Stimulated activated memory B cell treated with anti-CD40 and anti-IgM and Interleukin-4, amounts not matched to agents 10 μg/mL and 1 μg/mL and 100 μg/mL, for 72 hours (primary cell): ENCODE data around the gene PIEZO2.

Source experiments
- ATAC-seq: fragments of 150-1000 bp; cut with Tn5 transposase; 2 replicates; pipeline ENCODE4 v1.10.0; 2021
- H3K27ac Mint-ChIP-seq: one replicate; pipeline ENCODE4 v1.8.0; 2022; ENCODE audit warnings: mild to moderate bottlenecking, mixed read lengths
- H3K27me3 Mint-ChIP-seq: one replicate; pipeline ENCODE4 v1.8.0; 2022; ENCODE audit warnings: mixed read lengths
- H3K36me3 Mint-ChIP-seq: one replicate; pipeline ENCODE4 v1.8.0; 2022; ENCODE audit warnings: mixed read lengths
- H3K4me1 Mint-ChIP-seq: one replicate; pipeline ENCODE4 v1.8.0; 2022; ENCODE audit warnings: mixed read lengths
- H3K4me3 Mint-ChIP-seq: one replicate; pipeline ENCODE4 v1.8.0; 2022; ENCODE audit warnings: mild to moderate bottlenecking, moderate library complexity, mixed read lengths
- H3K9me3 Mint-ChIP-seq: one replicate; pipeline ENCODE4 v1.8.0; 2022; ENCODE audit warnings: mixed read lengths

The PIEZO2 gene

DNA sequence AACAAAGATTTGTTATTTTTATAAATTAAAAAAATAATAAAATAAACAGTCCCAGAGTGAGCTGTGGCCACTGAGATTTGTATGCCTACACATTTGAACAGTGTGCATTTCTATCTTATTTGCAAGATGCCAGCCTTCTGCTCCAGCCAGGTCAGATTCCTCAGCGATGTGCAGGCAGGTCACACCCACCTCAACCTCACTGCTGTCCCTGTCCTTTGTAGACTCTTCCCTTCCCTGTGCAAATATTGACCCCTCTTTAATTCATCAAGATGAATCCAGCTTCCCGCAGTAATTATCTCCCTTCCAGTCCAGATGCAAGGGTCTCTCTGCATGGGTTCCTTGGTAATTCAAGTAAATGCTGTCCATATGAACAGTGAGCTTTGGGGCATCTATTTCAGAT is 256.2 kb downstream of the PIEZO2 start:
- H3K27ac Mint-ChIP-seq: no peak overlapping the region
- ATAC-seq: no peak
- H3K36me3 Mint-ChIP-seq: no peaks in the 10 kb centered on the region
- H3K4me3 Mint-ChIP-seq: no peak overlapping the region
- H3K9me3 Mint-ChIP-seq: peaks cover under 1% of the 10 kb centered on the region
- H3K27me3 Mint-ChIP-seq: peaks cover 15% of the 10 kb centered on the region
- H3K4me1 Mint-ChIP-seq: peaks cover 2% of the 10 kb centered on the region

DNA sequence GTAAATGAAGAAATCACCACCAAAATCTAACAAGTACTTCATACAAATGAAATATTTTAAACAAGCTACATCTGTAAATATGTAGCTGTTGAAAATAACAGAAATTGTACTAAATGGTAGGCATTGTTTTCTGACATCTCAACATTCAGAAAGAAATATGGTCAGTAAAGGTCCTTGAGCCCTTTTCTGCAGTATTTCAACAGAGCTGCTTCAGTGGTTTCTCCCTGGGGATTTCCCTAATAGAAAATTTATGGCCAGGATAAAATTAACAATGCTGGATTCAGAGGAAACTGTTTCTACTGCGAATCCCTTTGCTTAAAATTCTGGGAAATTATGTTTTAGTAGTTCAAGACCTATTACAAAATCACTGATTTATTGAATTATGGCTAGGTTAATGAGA is 256.6 kb downstream of the PIEZO2 start:
- H3K27ac Mint-ChIP-seq: no peak overlapping the region
- H3K27me3 Mint-ChIP-seq: peaks cover 15% of the 10 kb centered on the region
- H3K36me3 Mint-ChIP-seq: no peaks in the 10 kb centered on the region
- no peaks in the 10 kb centered on the region for H3K4me1 Mint-ChIP-seq
- ATAC-seq: no peak
- no peak overlapping the region for H3K4me3 Mint-ChIP-seq
- H3K9me3 Mint-ChIP-seq: no peaks in the 10 kb centered on the region

DNA sequence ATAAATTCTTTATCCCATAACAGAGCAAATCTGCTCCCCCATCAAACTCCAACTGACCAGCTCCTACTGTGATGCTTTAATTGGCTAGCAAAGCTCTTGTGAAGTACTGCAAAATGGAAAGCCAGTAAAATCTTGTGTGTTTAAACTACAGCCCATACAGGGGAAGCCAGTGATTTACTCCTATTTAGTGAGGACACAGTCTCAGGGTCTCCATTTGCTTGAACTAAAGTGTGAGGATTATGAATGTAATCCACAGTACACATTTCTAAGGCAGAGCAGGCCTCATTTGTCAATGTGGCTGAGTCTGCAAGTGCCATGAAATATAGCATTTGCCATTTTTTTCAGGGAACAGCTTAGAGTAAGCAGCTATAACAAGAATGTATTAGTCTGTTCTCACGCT is 259.3 kb downstream of the PIEZO2 start:
- no peaks in the 10 kb centered on the region for H3K4me1 Mint-ChIP-seq
- peaks cover 15% of the 10 kb centered on the region for H3K27me3 Mint-ChIP-seq
- H3K9me3 Mint-ChIP-seq: no peaks in the 10 kb centered on the region
- ATAC-seq: no peak
- H3K27ac Mint-ChIP-seq: no peak overlapping the region
- H3K4me3 Mint-ChIP-seq: no peak overlapping the region
- H3K36me3 Mint-ChIP-seq: no peaks in the 10 kb centered on the region

DNA sequence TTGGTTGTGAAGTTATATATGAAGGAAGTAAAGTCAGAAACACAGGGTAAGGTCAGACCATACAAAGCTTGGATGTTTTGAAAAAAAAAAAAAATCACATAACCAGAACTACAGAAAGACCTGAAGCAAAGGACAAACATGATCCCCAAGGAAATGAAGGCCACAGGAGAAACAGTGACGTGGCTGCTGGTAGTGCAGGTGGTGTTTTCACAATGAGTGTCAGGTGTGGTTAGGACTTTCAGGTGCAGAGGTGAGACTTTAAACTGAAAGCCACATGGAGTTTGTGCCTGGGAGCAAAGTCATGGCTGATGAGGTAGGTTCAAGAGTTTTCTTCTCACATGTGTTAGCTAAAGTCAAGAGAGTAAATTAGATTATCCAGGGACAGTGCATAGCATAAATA is 270.7 kb downstream of the PIEZO2 start:
- H3K4me1 Mint-ChIP-seq: no peaks in the 10 kb centered on the region
- no peak overlapping the region for H3K27ac Mint-ChIP-seq
- H3K4me3 Mint-ChIP-seq: no peak overlapping the region
- ATAC-seq: peak; percentile 16
- H3K9me3 Mint-ChIP-seq: peaks cover 2% of the 10 kb centered on the region
- H3K36me3 Mint-ChIP-seq: no peaks in the 10 kb centered on the region
- no peaks in the 10 kb centered on the region for H3K27me3 Mint-ChIP-seq

DNA sequence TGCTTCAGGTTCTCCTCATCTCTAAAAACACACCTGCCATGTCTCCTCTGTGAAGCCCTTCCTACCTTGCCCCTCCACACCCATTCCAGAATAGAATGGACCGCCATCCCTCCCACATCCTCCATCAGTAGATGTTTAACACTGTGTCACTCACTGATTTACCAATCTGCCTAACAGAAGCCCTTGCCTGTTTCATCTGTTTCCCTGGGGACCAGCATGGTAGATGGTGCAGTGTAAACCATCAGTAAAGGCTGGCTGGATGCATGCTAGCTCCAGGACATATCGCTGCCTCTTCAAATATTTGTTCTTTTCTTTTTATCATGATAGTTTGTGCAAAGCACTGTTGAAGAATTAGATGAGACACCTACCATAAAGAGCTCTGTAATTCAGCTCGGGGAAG is 271.4 kb downstream of the PIEZO2 start:
- H3K27ac Mint-ChIP-seq: no peak overlapping the region
- H3K4me1 Mint-ChIP-seq: no peaks in the 10 kb centered on the region
- ATAC-seq: peak; percentile 8
- peaks cover 2% of the 10 kb centered on the region for H3K9me3 Mint-ChIP-seq
- H3K36me3 Mint-ChIP-seq: no peaks in the 10 kb centered on the region
- H3K27me3 Mint-ChIP-seq: no peaks in the 10 kb centered on the region
- H3K4me3 Mint-ChIP-seq: no peak overlapping the region

DNA sequence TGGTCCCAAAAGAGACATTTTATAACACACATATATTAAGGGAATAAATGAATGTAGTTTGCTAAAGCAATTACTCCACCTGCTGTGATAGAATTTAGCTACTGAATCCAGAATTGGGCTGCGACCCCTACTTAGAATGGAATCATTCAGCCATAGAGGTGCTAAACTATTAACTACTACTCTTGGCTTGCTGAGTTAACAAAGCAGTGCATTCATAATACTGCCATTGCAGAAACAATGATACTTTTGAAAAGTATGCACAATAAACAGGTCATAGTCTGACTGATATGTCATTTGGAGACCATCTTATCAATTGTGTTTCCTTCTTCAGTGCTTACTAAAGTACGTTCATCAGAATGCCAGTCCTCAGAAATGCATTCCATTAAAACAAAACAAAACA is 273.6 kb downstream of the PIEZO2 start:
- no peak for ATAC-seq
- Mint-ChIP-seq H3K27me3 (no peaks in the 10 kb centered on the region), H3K27ac (no peak overlapping the region), H3K9me3 (peaks cover 2% of the 10 kb centered on the region), H3K36me3 (no peaks in the 10 kb centered on the region), H3K4me1 (no peaks in the 10 kb centered on the region), H3K4me3 (no peak overlapping the region)

DNA sequence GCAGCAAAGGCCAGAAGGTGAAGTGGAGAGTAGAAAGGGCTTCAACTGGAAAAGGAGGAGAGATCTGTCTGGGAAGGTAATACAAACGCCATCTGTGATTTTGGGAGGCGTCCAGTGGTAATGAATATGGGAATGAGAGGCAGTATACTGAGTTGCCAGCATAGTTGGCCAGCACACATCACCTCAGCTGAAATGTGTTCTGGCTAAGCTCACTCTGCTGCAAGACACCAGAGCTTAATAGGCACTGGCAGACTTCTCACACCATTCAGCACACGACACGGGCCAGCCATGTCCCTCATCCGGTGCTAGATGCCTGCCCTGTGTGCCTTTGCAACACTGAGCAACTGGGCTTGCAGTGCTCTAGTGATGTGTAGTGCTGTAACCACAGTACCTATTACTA is 277.1 kb downstream of the PIEZO2 start:
- Mint-ChIP-seq H3K27me3 (no peaks in the 10 kb centered on the region), H3K4me3 (no peak overlapping the region), H3K27ac (no peak overlapping the region), H3K36me3 (no peaks in the 10 kb centered on the region), H3K4me1 (no peaks in the 10 kb centered on the region), H3K9me3 (peaks cover 2% of the 10 kb centered on the region)
- ATAC-seq: no peak

DNA sequence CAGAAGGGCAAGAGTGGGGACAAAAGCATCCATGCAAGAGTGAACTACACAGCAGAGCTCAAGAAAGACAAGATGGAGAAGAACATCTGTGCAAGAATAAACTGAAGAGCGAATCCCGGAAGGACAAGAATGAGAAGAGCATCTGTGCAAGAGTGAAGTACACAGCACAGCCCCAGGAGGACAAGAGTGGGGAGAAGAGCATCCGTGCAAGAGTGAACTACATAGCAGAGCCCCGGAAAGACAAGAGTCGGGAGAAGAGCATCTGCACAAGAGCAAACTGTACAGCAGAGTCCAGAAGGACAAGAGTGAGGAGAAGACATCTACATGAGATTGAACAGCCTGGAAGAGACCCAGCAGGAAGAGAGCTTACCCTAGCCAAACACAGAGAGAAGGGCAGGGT is 284.6 kb downstream of the PIEZO2 start:
- Mint-ChIP-seq H3K4me3 (no peak overlapping the region), H3K27me3 (peaks cover under 1% of the 10 kb centered on the region), H3K36me3 (no peaks in the 10 kb centered on the region), H3K4me1 (no peaks in the 10 kb centered on the region), H3K9me3 (peaks cover 6% of the 10 kb centered on the region), H3K27ac (no peak overlapping the region)
- ATAC-seq: no peak

DNA sequence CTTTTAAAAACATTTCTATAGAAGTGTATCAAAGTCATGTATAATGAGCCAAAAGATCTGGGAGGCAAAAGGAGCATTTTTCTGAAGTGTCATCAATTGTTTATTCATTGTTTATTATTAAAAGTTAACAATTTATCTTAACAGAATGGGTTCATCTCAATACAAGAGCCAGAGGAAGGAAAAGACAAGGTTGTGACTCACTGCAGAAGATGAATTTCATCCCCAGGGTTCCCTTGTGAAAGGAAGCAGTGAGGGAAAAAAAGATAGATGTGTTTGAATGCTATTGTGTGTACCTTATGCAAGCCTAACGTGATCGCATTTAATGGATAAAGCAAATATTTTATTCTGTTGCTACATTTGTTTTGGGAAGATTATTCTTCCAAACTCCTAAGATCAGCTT is 286.3 kb downstream of the PIEZO2 start:
- H3K27ac Mint-ChIP-seq: no peak overlapping the region
- H3K27me3 Mint-ChIP-seq: peaks cover 9% of the 10 kb centered on the region
- H3K4me1 Mint-ChIP-seq: no peaks in the 10 kb centered on the region
- no peaks in the 10 kb centered on the region for H3K36me3 Mint-ChIP-seq
- peaks cover 6% of the 10 kb centered on the region for H3K9me3 Mint-ChIP-seq
- no peak overlapping the region for H3K4me3 Mint-ChIP-seq
- no peak for ATAC-seq

DNA sequence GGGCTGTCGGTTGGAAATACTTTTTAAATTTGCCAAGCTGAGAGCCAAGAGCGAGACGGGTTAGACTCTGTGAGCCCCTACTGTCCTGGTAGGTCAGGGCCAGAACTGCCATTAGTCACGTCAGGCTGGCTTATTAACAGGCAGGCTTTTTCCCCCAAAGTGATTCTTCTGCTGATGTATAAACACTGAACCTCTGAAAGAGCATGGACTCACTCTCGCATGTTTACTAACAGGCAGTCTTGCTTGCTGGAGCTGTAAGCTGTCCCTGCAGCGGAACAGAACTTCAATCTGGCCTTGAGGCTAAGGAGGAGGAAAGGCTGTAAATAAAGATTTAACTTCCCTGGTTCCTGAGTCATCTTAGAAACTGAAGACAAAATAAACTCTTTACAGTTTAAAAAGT is 288.4 kb downstream of the PIEZO2 start:
- H3K27me3 Mint-ChIP-seq: peaks cover 9% of the 10 kb centered on the region
- no peak overlapping the region for H3K27ac Mint-ChIP-seq
- peaks cover 6% of the 10 kb centered on the region for H3K9me3 Mint-ChIP-seq
- H3K4me3 Mint-ChIP-seq: no peak overlapping the region
- ATAC-seq: no peak
- H3K4me1 Mint-ChIP-seq: no peaks in the 10 kb centered on the region
- H3K36me3 Mint-ChIP-seq: no peaks in the 10 kb centered on the region

DNA sequence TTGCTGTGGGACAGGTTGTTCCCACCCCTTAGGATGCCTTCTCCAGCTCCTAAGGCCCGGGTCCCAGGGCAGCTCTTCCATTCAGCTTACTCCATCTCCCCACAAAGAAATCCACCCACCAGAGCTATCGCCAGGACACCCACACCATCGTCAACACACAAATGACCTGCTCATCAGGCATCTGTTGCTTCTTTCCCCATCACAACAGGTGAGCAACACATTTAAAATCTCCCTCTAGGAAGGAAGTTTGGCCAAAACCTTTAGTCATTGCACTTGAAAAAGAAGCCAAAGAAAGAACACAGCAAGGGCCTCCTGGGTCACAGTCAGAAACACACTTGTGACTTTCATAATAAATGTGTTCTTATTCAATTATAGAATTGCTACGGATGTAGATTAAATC is 289.0 kb downstream of the PIEZO2 start:
- H3K36me3 Mint-ChIP-seq: no peaks in the 10 kb centered on the region
- no peaks in the 10 kb centered on the region for H3K4me1 Mint-ChIP-seq
- ATAC-seq: no peak
- peaks cover 11% of the 10 kb centered on the region for H3K27me3 Mint-ChIP-seq
- H3K4me3 Mint-ChIP-seq: no peak overlapping the region
- no peak overlapping the region for H3K27ac Mint-ChIP-seq
- peaks cover 6% of the 10 kb centered on the region for H3K9me3 Mint-ChIP-seq

DNA sequence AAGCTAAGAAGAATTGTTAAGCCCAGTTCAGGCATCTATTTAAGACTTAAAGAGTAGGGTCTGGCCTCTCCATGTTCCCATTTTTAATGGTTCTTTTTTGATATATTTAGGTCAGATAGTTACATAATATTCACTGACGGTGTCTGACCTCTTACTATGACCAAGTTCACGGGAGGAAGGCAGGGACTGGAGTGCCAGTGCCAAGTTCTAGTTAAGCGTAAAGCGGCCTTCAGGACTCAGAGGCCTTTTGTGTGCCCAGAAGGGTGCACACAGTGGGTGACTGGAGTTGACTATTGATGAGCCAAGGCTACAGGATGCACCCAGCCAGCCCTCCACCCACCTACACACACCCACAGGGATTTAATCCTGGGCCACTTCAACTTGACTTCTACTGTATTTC is 290.9 kb downstream of the PIEZO2 start:
- Mint-ChIP-seq H3K4me3 (no peak overlapping the region), H3K9me3 (no peaks in the 10 kb centered on the region), H3K27ac (no peak overlapping the region), H3K27me3 (peaks cover 29% of the 10 kb centered on the region), H3K4me1 (no peaks in the 10 kb centered on the region), H3K36me3 (no peaks in the 10 kb centered on the region)
- ATAC-seq: no peak

DNA sequence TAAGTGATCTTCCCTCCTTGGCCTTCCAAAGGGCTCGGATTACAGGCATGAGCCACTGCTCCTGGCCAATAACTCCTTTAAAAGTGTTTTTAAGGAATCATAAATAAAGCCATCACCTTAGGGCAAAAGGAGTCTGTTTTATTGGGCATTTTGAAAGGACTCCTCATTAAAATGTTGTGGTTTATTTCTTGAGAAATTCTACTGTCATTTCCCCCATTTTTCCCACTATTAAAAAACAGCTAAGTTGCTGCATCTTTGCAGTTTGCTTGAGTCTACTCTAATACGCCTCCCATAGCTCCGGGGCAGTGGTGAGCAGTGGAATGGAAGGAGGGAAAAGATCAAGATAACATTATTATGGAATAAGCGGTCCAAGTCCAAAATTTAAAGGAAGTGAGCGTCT is 293.2 kb downstream of the PIEZO2 start:
- no peaks in the 10 kb centered on the region for H3K9me3 Mint-ChIP-seq
- ATAC-seq: no peak
- peaks cover 44% of the 10 kb centered on the region for H3K27me3 Mint-ChIP-seq
- H3K4me3 Mint-ChIP-seq: no peak overlapping the region
- H3K4me1 Mint-ChIP-seq: no peaks in the 10 kb centered on the region
- H3K27ac Mint-ChIP-seq: no peak overlapping the region
- H3K36me3 Mint-ChIP-seq: no peaks in the 10 kb centered on the region

DNA sequence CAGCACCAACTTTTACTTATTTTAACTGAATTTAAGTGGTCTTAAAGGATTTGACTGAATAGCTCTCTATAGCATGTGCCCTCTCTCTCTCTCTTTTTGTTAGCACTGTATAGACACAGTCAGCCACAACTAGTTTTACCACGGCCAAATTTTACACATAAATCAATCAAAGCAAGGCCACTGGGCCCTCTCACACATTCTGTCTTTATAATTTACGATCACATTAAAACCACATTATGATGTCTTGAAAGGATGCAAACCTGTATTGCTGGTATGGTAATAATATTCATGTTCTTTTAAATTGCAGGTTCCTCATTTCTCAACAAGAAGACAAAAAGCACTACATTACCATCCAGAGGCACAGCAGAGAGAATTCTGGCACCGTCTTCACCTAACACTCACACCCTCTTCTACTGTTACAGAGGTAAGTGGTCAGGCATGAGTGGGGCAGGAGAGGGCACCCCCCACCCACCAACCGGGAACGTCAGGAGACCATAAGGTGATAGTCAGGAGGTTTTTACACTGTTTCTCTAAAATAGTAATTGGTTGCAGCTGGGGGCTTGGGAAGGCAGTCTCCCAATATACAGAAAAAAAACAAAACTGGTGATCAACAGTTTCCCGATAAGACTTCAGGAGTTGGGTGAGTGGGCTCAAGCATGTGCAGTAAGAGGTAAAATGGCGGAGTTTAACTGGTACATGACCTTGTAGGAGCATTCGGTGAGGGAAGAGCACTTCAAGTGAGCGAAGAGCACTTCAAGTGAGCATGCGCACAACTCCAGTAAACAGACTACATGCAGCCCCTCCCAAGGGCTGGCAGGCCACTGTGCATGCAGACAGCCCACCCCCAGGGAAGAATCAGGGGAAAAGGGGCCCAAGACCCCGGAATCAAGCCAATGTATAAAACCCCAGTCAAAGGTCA is 296.7 kb downstream of the PIEZO2 start:
- H3K36me3 Mint-ChIP-seq: no peaks in the 10 kb centered on the region
- no peak for ATAC-seq
- H3K4me1 Mint-ChIP-seq: no peaks in the 10 kb centered on the region
- no peak overlapping the region for H3K4me3 Mint-ChIP-seq
- H3K9me3 Mint-ChIP-seq: no peaks in the 10 kb centered on the region
- H3K27ac Mint-ChIP-seq: no peak overlapping the region
- H3K27me3 Mint-ChIP-seq: peaks cover 35% of the 10 kb centered on the region

DNA sequence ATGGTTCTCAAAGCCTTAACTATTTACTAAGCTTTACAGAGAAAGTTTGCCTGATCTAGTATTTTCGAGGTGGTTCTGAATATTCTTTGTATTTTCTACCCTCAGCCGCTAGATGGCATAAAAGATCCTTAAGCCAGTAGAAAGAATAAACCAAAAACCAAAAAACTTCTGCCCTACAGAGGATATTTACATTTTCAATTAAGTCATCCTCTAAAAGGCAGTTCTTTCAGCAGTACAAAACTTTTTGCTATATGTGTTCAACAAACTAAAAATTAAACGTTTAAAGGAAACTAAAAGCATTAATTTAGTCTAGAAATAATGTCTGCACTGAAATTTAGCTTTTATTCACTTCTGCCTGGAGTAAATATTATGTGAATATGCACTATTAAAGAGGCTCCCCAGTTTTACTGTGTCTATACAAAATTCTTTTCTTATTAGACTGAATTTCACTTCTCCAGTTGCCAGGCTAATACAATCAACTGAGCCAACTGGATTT is 297.5 kb downstream of the PIEZO2 start:
- Mint-ChIP-seq H3K4me3 (no peak overlapping the region), H3K4me1 (no peaks in the 10 kb centered on the region), H3K27me3 (peaks cover 35% of the 10 kb centered on the region), H3K36me3 (no peaks in the 10 kb centered on the region), H3K9me3 (no peaks in the 10 kb centered on the region), H3K27ac (no peak overlapping the region)
- no peak for ATAC-seq

DNA sequence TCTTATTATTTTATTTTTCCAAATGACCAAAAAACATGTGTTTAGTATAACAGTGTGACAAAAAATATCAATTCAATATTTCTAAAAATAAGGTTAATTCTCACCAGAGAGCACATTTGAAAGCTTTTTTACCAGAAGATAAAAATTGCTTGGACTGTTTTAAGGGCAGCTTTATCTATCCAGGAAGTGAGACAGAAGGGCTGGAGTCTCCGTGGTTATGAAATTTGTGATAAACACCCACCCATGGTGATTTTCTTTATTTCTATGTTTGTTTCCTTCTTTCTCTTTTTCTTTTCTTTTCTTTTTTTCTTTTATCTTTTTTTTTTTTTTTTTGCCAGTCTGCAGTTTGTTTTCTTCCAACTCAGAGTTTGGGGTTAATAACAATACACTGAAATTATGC is 298.5 kb downstream of the PIEZO2 start:
- H3K4me3 Mint-ChIP-seq: no peak overlapping the region
- H3K9me3 Mint-ChIP-seq: peaks cover 3% of the 10 kb centered on the region
- no peak for ATAC-seq
- H3K36me3 Mint-ChIP-seq: no peaks in the 10 kb centered on the region
- peaks cover 35% of the 10 kb centered on the region for H3K27me3 Mint-ChIP-seq
- H3K27ac Mint-ChIP-seq: no peak overlapping the region
- no peaks in the 10 kb centered on the region for H3K4me1 Mint-ChIP-seq
